ENCODE results near the gene GAS6.

DNA sequence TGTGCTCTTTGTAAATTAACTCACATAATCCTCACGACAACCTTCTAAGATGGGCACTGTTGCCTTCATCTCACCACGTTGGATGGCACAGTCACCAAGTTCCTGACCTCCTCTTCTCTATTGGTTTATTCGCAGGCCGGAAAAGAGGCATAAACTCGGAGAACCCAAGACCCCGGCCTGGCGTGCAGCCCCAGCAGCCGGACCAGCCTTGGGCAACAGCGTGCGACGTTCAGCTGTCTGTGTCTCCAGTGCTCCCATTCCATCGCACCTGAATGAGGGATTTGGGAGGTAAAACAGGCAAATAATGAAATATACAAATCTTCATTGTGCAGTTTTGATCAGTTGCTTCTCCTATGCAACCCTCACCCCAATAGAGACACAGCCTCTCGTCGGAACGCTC lies 34.5 kb upstream of the GAS6 start:
- no peak for TF ChIP-seq CTCF (IDR thresholded peaks at IDR 0.05; ENCODE audit: low read length)
- TF ChIP-seq EZH2 (optimal IDR thresholded peaks at IDR 0.05; ENCODE audit: low read depth, low read length) = no peak
- TF ChIP-seq EZH2phosphoT487 (IDR thresholded peaks at IDR 0.05; ENCODE audit: low read length) = no peak
